Measurements from ENCODE around the gene ARHGAP22. TPM values are rescaled to one million over a fixed set of nuclear protein-coding genes. Genes with fewer than 3 reads are reported as not detected.

ARHGAP22 gene
- total RNA-seq, 3 donors from 2014 or later, result 2.6 to 8.2 (median 4.8) TPM

GRCh38 chr10:48587101-48587500, 17.8 kb downstream of the ARHGAP22 start:
- Histone ChIP-seq H3K27ac (no peak overlapping the region), H3K36me3 (no peaks in the 10 kb centered on the region), H3K9me3 (no peaks in the 10 kb centered on the region), H3K4me3 (no peak overlapping the region), H3K27me3 (no peaks in the 10 kb centered on the region), H3K4me1 (no peaks in the 10 kb centered on the region)
- TF ChIP-seq CTCF (IDR thresholded peaks at IDR 0.05) (no peak), POLR2AphosphoS5 (IDR thresholded peaks at IDR 0.05) (no peak), POLR2A (IDR thresholded peaks at IDR 0.05) (no peak)
- intact Hi-C loops (cut with DNase I; ENCODE audit: low total_unique reads), result no loop called here
- no peak for DNase-seq (ENCODE audit: low spot score in 2 of 2)

GRCh38 chr10:48582970-48583369, 21.9 kb downstream of the ARHGAP22 start:
- intact Hi-C loops (cut with DNase I; ENCODE audit: low total_unique reads), result no loop called here
- H3K27me3 ChIP-seq, result no peaks in the 10 kb centered on the region
- no peak overlapping the region for H3K4me3 ChIP-seq
- TF ChIP-seq CTCF (IDR thresholded peaks at IDR 0.05) (no peak), POLR2AphosphoS5 (IDR thresholded peaks at IDR 0.05) (no peak), POLR2A (IDR thresholded peaks at IDR 0.05) (no peak)
- H3K9me3 ChIP-seq, result no peaks in the 10 kb centered on the region
- H3K27ac ChIP-seq, result no peak overlapping the region
- H3K36me3 ChIP-seq, result no peaks in the 10 kb centered on the region
- H3K4me1 ChIP-seq, result no peaks in the 10 kb centered on the region
- DNase-seq (ENCODE audit: low spot score in 2 of 2), result no peak

- intact Hi-C loops (cut with DNase I; ENCODE audit: low total_unique reads), result no loop called here
- no peak for DNase-seq (ENCODE audit: low spot score in 2 of 2)
- no peak overlapping the region for H3K27ac ChIP-seq
- no peaks in the 10 kb centered on the region for H3K27me3 ChIP-seq
- TF ChIP-seq POLR2A (IDR thresholded peaks at IDR 0.05), result no peak
- no peak for TF ChIP-seq POLR2AphosphoS5 (IDR thresholded peaks at IDR 0.05)
- TF ChIP-seq CTCF (IDR thresholded peaks at IDR 0.05), result no peak
- H3K4me1 ChIP-seq, result no peaks in the 10 kb centered on the region
- no peaks in the 10 kb centered on the region for H3K9me3 ChIP-seq
- no peak overlapping the region for H3K4me3 ChIP-seq
- no peaks in the 10 kb centered on the region for H3K36me3 ChIP-seq
Observed at GRCh38 chr10:48580236-48580635, 24.6 kb downstream of the ARHGAP22 start.

GRCh38 chr10:48579251-48579960, 25.5 kb downstream of the ARHGAP22 start:
- no peak for DNase-seq (ENCODE audit: low spot score in 2 of 2)
- H3K27me3 ChIP-seq, result no peaks in the 10 kb centered on the region
- H3K27ac ChIP-seq, result no peak overlapping the region
- H3K36me3 ChIP-seq, result no peaks in the 10 kb centered on the region
- H3K4me1 ChIP-seq, result no peaks in the 10 kb centered on the region
- no peaks in the 10 kb centered on the region for H3K9me3 ChIP-seq
- no peak overlapping the region for H3K4me3 ChIP-seq
- TF ChIP-seq POLR2AphosphoS5 (IDR thresholded peaks at IDR 0.05) (no peak), CTCF (IDR thresholded peaks at IDR 0.05) (no peak), POLR2A (IDR thresholded peaks at IDR 0.05) (no peak)
- intact Hi-C loops (cut with DNase I; ENCODE audit: low total_unique reads), result no loop called here

GRCh38 chr10:48577158-48577557, 27.7 kb downstream of the ARHGAP22 start:
- H3K27ac ChIP-seq, result no peak overlapping the region
- H3K27me3 ChIP-seq, result no peaks in the 10 kb centered on the region
- no peak overlapping the region for H3K4me3 ChIP-seq
- H3K36me3 ChIP-seq, result no peaks in the 10 kb centered on the region
- TF ChIP-seq POLR2A (IDR thresholded peaks at IDR 0.05) (no peak), CTCF (IDR thresholded peaks at IDR 0.05) (no peak), POLR2AphosphoS5 (IDR thresholded peaks at IDR 0.05) (no peak)
- H3K9me3 ChIP-seq, result no peaks in the 10 kb centered on the region
- H3K4me1 ChIP-seq, result no peaks in the 10 kb centered on the region
- no peak for DNase-seq (ENCODE audit: low spot score in 2 of 2)
- intact Hi-C loops (cut with DNase I; ENCODE audit: low total_unique reads), result no loop called here
